ENCODE data around the gene SCCPDH. TPM values are rescaled to one million over a fixed set of nuclear protein-coding genes. Genes with fewer than 3 reads are reported as not detected.

The SCCPDH gene
- total and polyA plus RNA-seq, 8 donors: 28.3 to 45.0 (median 42.5) TPM

GRCh38 chr1:246784621-246785493 lies 60.6 kb downstream of the SCCPDH start:
- ATAC-seq: peak; percentile 17
- intact Hi-C loops (cut with DNase I): no loop called here
- Histone ChIP-seq H3K27me3 (peaks cover 0 to 24% of the 10 kb centered on the region in 2 donors), H3K4me1 (peaks cover 6 to 15% of the 10 kb centered on the region in 2 donors), H3K4me3 (no peak overlapping the region), H3K27ac (no peak overlapping the region), H3K36me3 (no peaks in the 10 kb centered on the region), H3K9me3 (no peaks in the 10 kb centered on the region)
- TF ChIP-seq CTCF (IDR thresholded peaks at IDR 0.05): no peak
- DNase-seq: no peak

GRCh38 chr1:246785494-246786111 lies 61.4 kb downstream of the SCCPDH start:
- no peak for TF ChIP-seq CTCF (IDR thresholded peaks at IDR 0.05)
- Histone ChIP-seq H3K36me3 (no peaks in the 10 kb centered on the region), H3K27ac (no peak overlapping the region), H3K27me3 (peaks cover 0 to 31% of the 10 kb centered on the region in 2 donors), H3K4me3 (no peak overlapping the region), H3K9me3 (no peaks in the 10 kb centered on the region), H3K4me1 (peaks cover 6 to 15% of the 10 kb centered on the region in 2 donors)
- no peak for DNase-seq
- intact Hi-C loops (cut with DNase I): no loop called here
- no peak for ATAC-seq

GRCh38 chr1:246786606-246787238 lies 62.5 kb downstream of the SCCPDH start:
- no peaks in the 10 kb centered on the region for H3K9me3 ChIP-seq
- peaks cover 6 to 15% of the 10 kb centered on the region in 2 donors for H3K4me1 ChIP-seq
- intact Hi-C loops (cut with DNase I): no loop called here
- DNase-seq: no peak
- H3K27me3 ChIP-seq: peaks cover 0 to 41% of the 10 kb centered on the region in 2 donors
- no peak overlapping the region for H3K27ac ChIP-seq
- H3K36me3 ChIP-seq: no peaks in the 10 kb centered on the region
- TF ChIP-seq CTCF (IDR thresholded peaks at IDR 0.05): no peak
- H3K4me3 ChIP-seq: no peak overlapping the region
- no peak for ATAC-seq

- no peak for TF ChIP-seq CTCF (IDR thresholded peaks at IDR 0.05)
- intact Hi-C loops (cut with DNase I): no loop called here
- DNase-seq (no peak), ATAC-seq (no peak)
- H3K4me3 ChIP-seq: no peak overlapping the region
- peaks cover 6 to 15% of the 10 kb centered on the region in 2 donors for H3K4me1 ChIP-seq
- H3K36me3 ChIP-seq: no peaks in the 10 kb centered on the region
- peaks cover 0 to 41% of the 10 kb centered on the region in 2 donors for H3K27me3 ChIP-seq
- H3K27ac ChIP-seq: no peak overlapping the region
- no peaks in the 10 kb centered on the region for H3K9me3 ChIP-seq
These were observed 63.7 kb downstream of the SCCPDH start for GRCh38 chr1:246787781-246788513.

Measured in left lung (tissue), 10 donors.